Bronchial epithelial cell (primary cell): ENCODE results near the gene CARD8. TPM values are rescaled to one million over a fixed set of nuclear protein-coding genes. Genes with fewer than 3 reads are reported as not detected.
"Not testable (repeated sequence)": the region's sequence is repeated elsewhere in the genome, so short reads cannot be mapped to it uniquely, and the experiment has no call there.

Source experiments
- DNase-seq: peaks from one replicate; pipeline ENCODE4 v3.0.0-alpha.2; 2010; ENCODE audit warnings: low read depth
- FAIRE-seq: peaks from 2 replicates; lab custom pipeline; 2011; peaks lifted over from hg19 to GRCh38; lab: Jason Lieb, UNC
- H3K27me3 ChIP-seq: 2 replicates; pipeline ENCODE4 v1.5.1; 2011; ENCODE audit warnings: low read length; ENCODE audit not compliant: control insufficient read depth, insufficient read depth
- H3K36me3 ChIP-seq: 2 replicates; pipeline ENCODE4 v1.5.1; 2011; ENCODE audit warnings: low read length; ENCODE audit not compliant: control insufficient read depth, insufficient read depth
- H3K4me3 ChIP-seq: 2 replicates; pipeline ENCODE4 v1.5.1; 2011; ENCODE audit warnings: mild to moderate bottlenecking, low read depth, low read length, control low read depth
- CTCF ChIP-seq: IDR thresholded peaks from 2 replicates; pipeline ENCODE4 v1.5.1; 2011; ENCODE audit warnings: mild to moderate bottlenecking, moderate library complexity, low read length, control low read depth, inconsistent platforms; ENCODE audit not compliant: insufficient read depth, severe bottlenecking
- total RNA-seq: library from RNA; depleted of rRNA; stranded (reverse); fragments of >200 nt; gene quantifications from 2 replicates; pipeline ENCODE4 v1.2.1, GENCODE V29; 2014

The CARD8 gene
- total RNA-seq, 1 donor from 2014 or later = 2.1 TPM

GRCh38 chr19:48237057-48237456 lies 18.7 kb downstream of the CARD8 start:
- TF ChIP-seq CTCF = no peak
- no peak overlapping the region for H3K4me3 ChIP-seq
- no peaks in the 10 kb centered on the region for H3K27me3 ChIP-seq
- DNase-seq = no peak
- peaks cover 2% of the 10 kb centered on the region for H3K36me3 ChIP-seq
- FAIRE-seq = no peak

GRCh38 chr19:48230555-48231129 lies 25.1 kb downstream of the CARD8 start:
- FAIRE-seq = no peak
- DNase-seq = no peak
- Histone ChIP-seq H3K27me3 (no peaks in the 10 kb centered on the region), H3K4me3 (no peak overlapping the region), H3K36me3 (peaks cover 2% of the 10 kb centered on the region)
- TF ChIP-seq CTCF = no peak

GRCh38 chr19:48221628-48222027 lies 34.1 kb downstream of the CARD8 start:
- Histone ChIP-seq H3K4me3 (no peak overlapping the region), H3K36me3 (no peaks in the 10 kb centered on the region), H3K27me3 (no peaks in the 10 kb centered on the region)
- no peak for TF ChIP-seq CTCF
- DNase-seq (no peak), FAIRE-seq (no peak)

GRCh38 chr19:48220784-48221183 lies 34.9 kb downstream of the CARD8 start:
- not testable (repeated sequence) for H3K36me3 ChIP-seq, DNase-seq, H3K4me3 ChIP-seq, FAIRE-seq, H3K27me3 ChIP-seq

- DNase-seq (peak; percentile 44), FAIRE-seq (no peak)
- Histone ChIP-seq H3K27me3 (no peaks in the 10 kb centered on the region), H3K36me3 (no peaks in the 10 kb centered on the region), H3K4me3 (no peak overlapping the region)
- TF ChIP-seq CTCF = no peak
These were observed 36.7 kb downstream of the CARD8 start for GRCh38 chr19:48218997-48219396.

GRCh38 chr19:48216933-48217332 lies 38.8 kb downstream of the CARD8 start:
- no peak for DNase-seq
- no peak for TF ChIP-seq CTCF
- H3K27me3 ChIP-seq = no peaks in the 10 kb centered on the region
- FAIRE-seq = no peak
- H3K4me3 ChIP-seq = no peak overlapping the region
- H3K36me3 ChIP-seq = no peaks in the 10 kb centered on the region
